Right hindlimb (tissue), 1 donor: ENCODE results near the gene FIBP.
"Not testable (repeated sequence)": the region's sequence is repeated elsewhere in the genome, so short reads cannot be mapped to it uniquely, and the experiment has no call there.

Source experiments
- DNase-seq: peaks from one replicate; pipeline ENCODE4 v3.0.0-alpha.2; 2018

FIBP gene

GRCh38 chr11:65857853-65858680 is 30.2 kb downstream of the FIBP start, which contains the start of gene CFL1:
Gene CFL1, minus strand, starts transcription at chr11:65858180. Its CDS starts 81 bp downstream, at chr11:65858099.
- peak; percentile 99 for DNase-seq

- DNase-seq = peak; percentile 77
Observed at GRCh38 chr11:65857500-65857852, 30.8 kb downstream of the FIBP start.

GRCh38 chr11:65856689-65857499 is 31.4 kb downstream of the FIBP start:
- peak; percentile 85 for DNase-seq

- DNase-seq = no peak
Observed at GRCh38 chr11:65855927-65856363, 32.3 kb downstream of the FIBP start.

GRCh38 chr11:65854852-65855837 is 33.1 kb downstream of the FIBP start:
- peak; percentile 23 for DNase-seq

GRCh38 chr11:65854161-65854592 is 34.1 kb downstream of the FIBP start:
- no peak for DNase-seq

GRCh38 chr11:65853246-65853979 is 34.9 kb downstream of the FIBP start:
- no peak for DNase-seq

- DNase-seq = no peak
Observed at GRCh38 chr11:65852508-65853245, 35.6 kb downstream of the FIBP start.

GRCh38 chr11:65851811-65852507 is 36.3 kb downstream of the FIBP start:
- DNase-seq = no peak

GRCh38 chr11:65851083-65851579 is 37.1 kb downstream of the FIBP start:
- no peak for DNase-seq

- DNase-seq = no peak
Observed at GRCh38 chr11:65850217-65851082, 37.8 kb downstream of the FIBP start.

- no peak for DNase-seq
Observed at GRCh38 chr11:65849771-65850216, 38.5 kb downstream of the FIBP start.

GRCh38 chr11:65849366-65849765 is 38.9 kb downstream of the FIBP start:
- no peak for DNase-seq

GRCh38 chr11:65848693-65849092 is 39.6 kb downstream of the FIBP start:
- not testable (repeated sequence) for DNase-seq

GRCh38 chr11:65847746-65848145 is 40.5 kb downstream of the FIBP start:
- DNase-seq = no peak

GRCh38 chr11:65844231-65844872 is 43.9 kb downstream of the FIBP start:
- no peak for DNase-seq

GRCh38 chr11:65843811-65844210 is 44.5 kb downstream of the FIBP start:
- DNase-seq = no peak

GRCh38 chr11:65842144-65842543 is 46.1 kb downstream of the FIBP start:
- no peak for DNase-seq

- no peak for DNase-seq
Observed at GRCh38 chr11:65834202-65834601, 54.1 kb downstream of the FIBP start.
